Measurements from ENCODE around the gene NOL9. TPM values are rescaled to one million over a fixed set of nuclear protein-coding genes. Genes with fewer than 3 reads are reported as not detected.
A peak's percentile ranks its signal among the peaks of the same experiment; 100 is the strongest.

The NOL9 gene
- total RNA-seq, 1 experiment from 2014 or later = 49.2 TPM

DNA sequence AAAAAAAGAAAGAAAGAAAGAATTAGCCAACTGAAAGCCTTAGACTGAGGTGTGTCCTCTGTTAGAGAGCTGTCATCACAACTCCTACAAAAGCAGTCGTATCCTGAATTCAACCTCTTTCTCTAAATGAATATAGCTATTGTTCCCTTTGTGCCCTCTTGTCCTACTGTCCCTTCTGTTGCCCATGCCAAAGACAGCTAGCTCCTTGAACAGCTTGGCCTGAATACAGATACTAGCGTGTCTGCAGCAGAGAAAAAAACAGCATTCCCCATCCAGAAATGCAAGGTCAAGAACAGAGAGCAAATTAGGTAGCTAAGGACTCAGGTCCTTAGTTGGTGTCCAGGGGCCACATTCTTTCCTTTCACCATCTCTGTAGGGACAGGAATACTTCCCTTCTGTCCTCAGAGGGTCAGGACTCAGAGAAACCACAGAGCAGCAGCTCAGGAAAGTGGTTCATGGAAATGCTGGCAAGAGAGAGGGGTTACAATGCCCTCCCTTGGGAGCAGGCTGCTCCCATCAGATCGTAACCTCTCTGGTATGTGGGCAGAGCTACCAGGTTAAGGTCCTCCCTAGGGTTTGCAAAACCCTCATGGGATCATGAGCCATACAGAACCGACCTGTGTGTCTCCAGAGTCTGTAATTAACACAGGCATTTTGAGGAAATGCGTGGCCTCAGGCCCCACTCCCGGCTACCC, 23.7 kb upstream of the NOL9 start:
- Mint-ChIP-seq H3K4me1 (ENCODE audit: insufficient read depth, unreplicated experiment) (peaks cover 27% of the 10 kb centered on the region), H3K36me3 (ENCODE audit: insufficient read depth, unreplicated experiment) (no peaks in the 10 kb centered on the region), H3K4me3 (ENCODE audit: unreplicated experiment) (no peak overlapping the region), H3K9me3 (ENCODE audit: unreplicated experiment) (no peaks in the 10 kb centered on the region), H3K27ac (ENCODE audit: low read depth, unreplicated experiment) (no peak overlapping the region), H3K27me3 (ENCODE audit: insufficient read depth, unreplicated experiment) (no peaks in the 10 kb centered on the region)
- CTCF ChIA-PET = interaction anchor here (1.1 to 1.7 kb wide), 3 partner anchors 23 to 88 kb away, joined by 5 to 10 read pairs (median 6); partner anchors contain the start of genes NOL9 and TAS1R1
- TF ChIP-seq, protein P1, sequence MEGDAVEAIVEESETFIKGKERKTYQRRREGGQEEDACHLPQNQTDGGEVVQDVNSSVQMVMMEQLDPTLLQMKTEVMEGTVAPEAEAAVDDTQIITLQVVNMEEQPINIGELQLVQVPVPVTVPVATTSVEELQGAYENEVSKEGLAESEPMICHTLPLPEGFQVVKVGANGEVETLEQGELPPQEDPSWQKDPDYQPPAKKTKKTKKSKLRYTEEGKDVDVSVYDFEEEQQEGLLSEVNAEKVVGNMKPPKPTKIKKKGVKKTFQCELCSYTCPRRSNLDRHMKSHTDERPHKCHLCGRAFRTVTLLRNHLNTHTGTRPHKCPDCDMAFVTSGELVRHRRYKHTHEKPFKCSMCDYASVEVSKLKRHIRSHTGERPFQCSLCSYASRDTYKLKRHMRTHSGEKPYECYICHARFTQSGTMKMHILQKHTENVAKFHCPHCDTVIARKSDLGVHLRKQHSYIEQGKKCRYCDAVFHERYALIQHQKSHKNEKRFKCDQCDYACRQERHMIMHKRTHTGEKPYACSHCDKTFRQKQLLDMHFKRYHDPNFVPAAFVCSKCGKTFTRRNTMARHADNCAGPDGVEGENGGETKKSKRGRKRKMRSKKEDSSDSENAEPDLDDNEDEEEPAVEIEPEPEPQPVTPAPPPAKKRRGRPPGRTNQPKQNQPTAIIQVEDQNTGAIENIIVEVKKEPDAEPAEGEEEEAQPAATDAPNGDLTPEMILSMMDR (IDR thresholded peaks at IDR 0.05; ENCODE audit: unreplicated experiment) = no peak
- no peak for DNase-seq (ENCODE audit: unreplicated experiment)
- no TSS peak for BruUV-seq (replicated peaks)
- POLR2A ChIA-PET = interaction anchor here (0.6 to 5.0 kb wide), 9 partner anchors 19 to 113 kb away, joined by 3 to 103 read pairs (median 3); partner anchors contain the start of genes KLHL21 and NOL9
- intact Hi-C loops (cut with micrococcal nuclease) = no loop called here

DNA sequence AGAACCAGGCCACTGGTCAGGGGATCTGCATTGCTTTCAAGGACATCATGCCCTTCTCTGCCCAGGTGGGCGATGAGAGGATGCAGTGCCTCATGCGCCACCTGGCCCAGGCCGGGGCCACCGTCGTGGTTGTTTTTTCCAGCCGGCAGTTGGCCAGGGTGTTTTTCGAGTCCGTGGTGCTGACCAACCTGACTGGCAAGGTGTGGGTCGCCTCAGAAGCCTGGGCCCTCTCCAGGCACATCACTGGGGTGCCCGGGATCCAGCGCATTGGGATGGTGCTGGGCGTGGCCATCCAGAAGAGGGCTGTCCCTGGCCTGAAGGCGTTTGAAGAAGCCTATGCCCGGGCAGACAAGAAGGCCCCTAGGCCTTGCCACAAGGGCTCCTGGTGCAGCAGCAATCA, 20.5 kb upstream of the NOL9 start:
- peaks cover 11% of the 10 kb centered on the region for H3K4me1 Mint-ChIP-seq (ENCODE audit: insufficient read depth, unreplicated experiment)
- TF ChIP-seq, protein P1 (IDR thresholded peaks at IDR 0.05; ENCODE audit: unreplicated experiment) = no peak
- H3K36me3 Mint-ChIP-seq (ENCODE audit: insufficient read depth, unreplicated experiment) = no peaks in the 10 kb centered on the region
- H3K27ac Mint-ChIP-seq (ENCODE audit: low read depth, unreplicated experiment) = no peak overlapping the region
- BruUV-seq (replicated peaks) = no TSS peak
- DNase-seq (ENCODE audit: unreplicated experiment) = no peak
- intact Hi-C loops (cut with micrococcal nuclease) = no loop called here
- ChIA-PET POLR2A (interaction anchor here (1.0 kb wide), 1 partner anchor 26 kb away, joined by 3 read pairs; no protein-coding TSS in a partner anchor), CTCF (interaction anchor here (2.2 kb wide), 1 partner anchor 21 kb away, joined by 13 read pairs; the partner anchor contains the start of genes NOL9 and TAS1R1)
- no peaks in the 10 kb centered on the region for H3K9me3 Mint-ChIP-seq (ENCODE audit: unreplicated experiment)
- H3K27me3 Mint-ChIP-seq (ENCODE audit: insufficient read depth, unreplicated experiment) = no peaks in the 10 kb centered on the region
- H3K4me3 Mint-ChIP-seq (ENCODE audit: unreplicated experiment) = no peak overlapping the region

DNA sequence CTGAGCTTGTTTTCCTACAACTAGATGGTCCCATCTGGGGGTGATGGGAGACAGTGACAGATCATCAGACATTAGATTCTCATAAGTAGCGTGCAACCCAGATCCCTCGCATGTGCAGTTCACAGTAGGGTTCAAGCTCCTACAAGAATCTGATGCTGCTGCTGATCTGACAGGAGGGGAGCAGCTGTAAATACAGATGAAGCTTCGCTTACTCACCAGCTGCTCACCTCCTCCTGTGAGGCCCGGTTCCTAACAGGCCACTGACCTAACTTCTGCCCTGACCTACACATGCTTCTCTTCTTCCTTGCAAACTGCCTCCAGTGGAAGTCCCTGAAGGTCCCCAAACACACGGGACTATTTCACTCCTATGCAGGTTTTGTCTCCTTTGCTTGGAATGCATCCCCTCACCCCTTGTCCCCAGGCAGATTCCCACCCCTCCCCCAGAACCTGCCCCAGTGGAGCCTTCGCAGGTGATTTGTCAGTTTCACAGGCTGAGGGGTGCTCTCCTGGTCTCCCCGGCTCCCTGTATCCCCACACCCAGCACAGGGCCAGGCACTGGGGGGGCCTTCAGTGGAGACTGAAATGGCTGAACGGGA, 19.8 kb upstream of the NOL9 start:
- Mint-ChIP-seq H3K4me1 (ENCODE audit: insufficient read depth, unreplicated experiment) (peaks cover 6% of the 10 kb centered on the region), H3K27me3 (ENCODE audit: insufficient read depth, unreplicated experiment) (peaks cover 6% of the 10 kb centered on the region), H3K27ac (ENCODE audit: low read depth, unreplicated experiment) (no peak overlapping the region), H3K9me3 (ENCODE audit: unreplicated experiment) (no peaks in the 10 kb centered on the region), H3K36me3 (ENCODE audit: insufficient read depth, unreplicated experiment) (no peaks in the 10 kb centered on the region), H3K4me3 (ENCODE audit: unreplicated experiment) (no peak overlapping the region)
- CTCF ChIA-PET = interaction anchor here (2.2 kb wide), 1 partner anchor 20 kb away, joined by 13 read pairs; the partner anchor contains the start of genes NOL9 and TAS1R1
- TF ChIP-seq, protein P1 (IDR thresholded peaks at IDR 0.05; ENCODE audit: unreplicated experiment) = no peak
- POLR2A ChIA-PET = no interaction called here
- BruUV-seq (replicated peaks) = no TSS peak
- DNase-seq (ENCODE audit: unreplicated experiment) = no peak
- intact Hi-C loops (cut with micrococcal nuclease) = no loop called here

DNA sequence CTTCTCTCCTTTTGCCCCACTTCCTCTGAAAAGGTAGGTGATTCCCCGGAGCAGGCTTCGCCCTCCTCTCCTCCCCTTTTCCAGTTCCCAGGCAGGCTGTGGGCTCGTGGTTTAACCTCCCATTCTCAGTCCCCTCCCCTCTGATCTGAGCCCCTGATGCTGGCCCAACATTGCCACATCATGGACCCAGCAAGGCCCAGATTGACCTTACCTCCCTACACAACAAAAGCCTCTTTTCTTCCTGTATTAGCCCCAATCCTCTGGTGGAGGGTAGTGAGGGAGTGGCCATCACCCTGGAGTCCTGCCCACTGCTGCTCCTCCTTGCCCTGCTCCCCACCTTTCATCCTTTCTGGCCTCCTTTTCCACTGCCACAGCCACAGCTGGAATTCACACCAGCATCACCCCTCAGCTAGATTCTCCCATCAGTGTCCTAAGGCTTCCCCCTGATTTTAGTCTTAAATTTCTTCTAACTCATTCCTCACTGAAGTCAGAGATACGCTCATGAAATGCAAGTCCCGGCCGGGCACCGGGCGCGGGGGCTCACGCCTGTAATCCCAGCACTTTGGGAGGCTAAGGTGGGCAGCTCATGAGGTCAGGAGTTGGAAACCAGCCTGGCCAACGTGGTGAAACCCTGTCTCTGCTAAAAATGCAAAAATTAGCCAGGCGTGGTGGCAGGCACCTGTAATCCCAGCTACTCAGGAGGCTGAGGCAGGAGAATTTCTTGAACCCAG, 18.5 kb upstream of the NOL9 start:
- ChIA-PET CTCF (interaction anchor here (0.6 to 3.2 kb wide), 3 partner anchors 14 to 326 kb away, joined by 3 to 8 read pairs (median 6); partner anchors contain the start of genes NOL9 and TAS1R1), POLR2A (no interaction called here)
- no peak for DNase-seq (ENCODE audit: unreplicated experiment)
- no peaks in the 10 kb centered on the region for H3K9me3 Mint-ChIP-seq (ENCODE audit: unreplicated experiment)
- H3K27ac Mint-ChIP-seq (ENCODE audit: low read depth, unreplicated experiment) = peak overlapping the region; percentile 13
- no peaks in the 10 kb centered on the region for H3K36me3 Mint-ChIP-seq (ENCODE audit: insufficient read depth, unreplicated experiment)
- H3K4me3 Mint-ChIP-seq (ENCODE audit: unreplicated experiment) = no peak overlapping the region
- intact Hi-C loops (cut with micrococcal nuclease) = no loop called here
- no TSS peak for BruUV-seq (replicated peaks)
- peaks cover 13% of the 10 kb centered on the region for H3K27me3 Mint-ChIP-seq (ENCODE audit: insufficient read depth, unreplicated experiment)
- H3K4me1 Mint-ChIP-seq (ENCODE audit: insufficient read depth, unreplicated experiment) = no peaks in the 10 kb centered on the region
- TF ChIP-seq, protein P1 (IDR thresholded peaks at IDR 0.05; ENCODE audit: unreplicated experiment) = no peak
